Measurements from ENCODE around the gene TTLL6.

DNA sequence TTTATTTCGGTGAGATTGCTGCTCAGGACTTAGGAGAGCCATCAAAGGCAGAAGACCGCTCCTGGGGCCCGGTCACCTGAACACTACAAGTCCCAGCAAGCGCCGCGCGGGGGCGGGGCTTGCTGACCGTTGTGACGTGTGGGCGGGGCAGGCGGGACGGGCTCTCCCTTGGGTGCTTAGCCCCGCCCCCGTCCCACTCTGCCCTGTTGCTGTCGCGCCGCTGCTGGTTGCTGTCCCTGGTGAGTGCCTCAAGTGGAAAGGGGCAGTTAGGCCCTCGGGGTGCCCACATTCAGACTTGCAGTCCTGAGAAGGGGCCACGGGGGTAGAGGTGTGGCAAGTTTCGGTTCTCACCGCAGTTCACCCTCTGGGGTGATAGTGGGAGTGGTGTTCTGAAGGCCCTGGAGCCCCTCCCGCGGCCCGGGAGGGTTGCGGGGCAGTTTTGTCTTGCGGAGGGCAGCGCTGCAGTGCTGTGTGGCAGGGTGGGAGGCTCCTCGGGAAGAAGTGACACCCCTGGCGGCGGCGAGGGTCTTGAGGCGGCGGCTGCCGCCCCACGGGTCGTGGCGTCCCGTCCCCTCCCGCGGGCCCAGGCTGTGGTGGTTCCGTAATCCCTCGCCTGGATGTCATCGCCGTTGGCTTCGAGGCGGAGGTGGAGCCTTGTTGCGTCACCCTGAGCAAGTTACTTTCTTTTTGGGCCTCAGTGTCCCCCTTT lies 14.0 kb upstream of the TTLL6 start, which contains the start of gene CALCOCO2:
- no peak for TF ChIP-seq ZNF548 (tag by site-specific recombination; IDR thresholded peaks at IDR 0.05)
- no peak for TF ChIP-seq OVOL3 (tag by site-specific recombination; IDR thresholded peaks at IDR 0.05)

Data from HEK293 (cell line).